MG63 (cell line): Measurements from ENCODE around the gene E2F2. TPM values are rescaled to one million over a fixed set of nuclear protein-coding genes. Genes with fewer than 3 reads are reported as not detected.
"Not testable (repeated sequence)": the region's sequence is repeated elsewhere in the genome, so short reads cannot be mapped to it uniquely, and the experiment has no call there.

Experiments used
- DNase-seq: peaks from one replicate; pipeline ENCODE4 v3.0.0-alpha.2; 2020
- H3K27me3 ChIP-seq: fragments of 250-450 bp; sonication (Bioruptor Pico); 2 replicates; pipeline ENCODE4 v1.5.1; 2020; ENCODE audit warnings: mild to moderate bottlenecking, moderate library complexity
- H3K36me3 ChIP-seq: fragments of 250-450 bp; sonication (Bioruptor Pico); 2 replicates; pipeline ENCODE4 v1.5.1; 2020; ENCODE audit warnings: mild to moderate bottlenecking, moderate library complexity
- H3K4me3 ChIP-seq: fragments of 250-450 bp; sonication (Bioruptor Pico); 2 replicates; pipeline ENCODE4 v1.5.1; 2020; ENCODE audit warnings: mild to moderate bottlenecking, moderate library complexity
- H3K9me3 ChIP-seq: fragments of 250-450 bp; sonication (Bioruptor Pico); 2 replicates; pipeline ENCODE4 v1.5.1; 2020; ENCODE audit warnings: mild to moderate bottlenecking, moderate library complexity
- total RNA-seq: library from RNA; depleted of rRNA; stranded (reverse); fragments of >200 nt; shearing (Covaris generic); gene quantifications from 2 replicates; pipeline ENCODE4 v1.2.3, GENCODE V29; 2014; ENCODE audit warnings: low replicate concordance

Gene E2F2
- total RNA-seq, 1 experiment from 2014 or later: 4.3 TPM

DNA sequence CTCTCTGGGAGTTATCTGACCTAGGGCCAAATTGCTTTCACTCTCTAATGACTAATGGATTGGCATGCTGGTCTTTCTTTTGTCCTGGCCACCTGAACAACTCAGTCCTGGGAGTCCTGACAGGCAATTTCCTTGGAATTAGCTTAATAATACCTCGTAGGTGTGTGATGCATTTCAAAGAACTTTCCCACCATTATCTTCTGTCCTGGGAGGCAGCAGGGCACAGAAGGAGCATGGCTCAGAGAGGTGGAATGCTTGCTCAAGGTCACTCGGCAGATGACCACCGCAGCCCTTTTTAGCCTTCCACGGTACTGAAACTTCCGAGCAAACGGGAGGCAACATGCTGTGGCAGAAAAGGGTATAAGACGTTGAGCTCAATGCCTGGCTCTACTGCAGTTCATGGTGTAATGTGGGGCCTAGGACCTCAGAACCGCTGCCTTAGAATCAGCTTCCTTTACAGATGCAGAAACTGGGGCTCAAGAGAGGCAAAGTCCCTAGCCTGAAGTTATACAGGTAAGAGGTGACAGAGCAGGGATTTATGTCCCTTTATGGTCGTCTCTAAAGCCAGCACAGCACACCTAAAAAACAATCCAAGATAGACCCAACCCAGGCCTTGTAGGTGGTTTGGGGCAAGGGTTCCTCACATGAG is 25.1 kb upstream of the E2F2 start:
- Histone ChIP-seq H3K36me3 (peaks cover 25% of the 10 kb centered on the region), H3K27me3 (no peaks in the 10 kb centered on the region), H3K4me3 (peak overlapping the region; percentile 81), H3K9me3 (no peaks in the 10 kb centered on the region)
- peak; percentile 67 for DNase-seq

DNA sequence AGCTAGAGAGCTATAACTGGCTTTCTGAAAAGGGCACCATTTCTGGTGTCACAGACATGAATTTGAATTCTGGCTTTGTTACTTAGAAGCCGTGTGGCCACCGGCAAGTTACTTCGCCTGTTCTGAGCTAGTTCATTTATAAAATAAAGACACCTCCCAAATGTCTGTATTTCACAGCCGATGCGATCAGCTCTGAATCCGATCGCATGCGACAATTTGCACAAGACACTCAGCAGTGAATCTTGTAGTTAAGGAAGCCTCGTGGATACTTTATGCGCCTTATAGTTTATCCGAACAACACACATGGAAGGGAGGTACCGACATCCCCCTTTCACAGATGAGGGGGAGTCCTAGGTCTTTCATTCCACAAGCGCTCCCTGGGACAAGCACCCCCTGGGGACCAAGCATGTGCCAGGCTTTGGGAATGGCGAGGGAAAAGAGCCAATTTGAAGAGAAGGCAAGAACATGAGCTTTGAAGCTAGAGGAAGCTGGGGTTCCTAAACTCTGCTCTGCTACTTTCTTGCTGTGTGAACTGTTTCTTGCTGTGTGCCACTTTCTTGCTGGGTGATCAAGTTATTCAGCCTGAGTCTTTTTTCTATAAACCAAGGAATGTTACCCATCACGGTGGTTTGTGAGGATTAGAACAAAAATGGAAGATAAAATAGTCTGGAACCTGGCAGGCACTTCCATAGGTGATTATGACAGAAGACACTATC is 24.4 kb upstream of the E2F2 start:
- Histone ChIP-seq H3K9me3 (no peaks in the 10 kb centered on the region), H3K36me3 (peaks cover 25% of the 10 kb centered on the region), H3K27me3 (no peaks in the 10 kb centered on the region), H3K4me3 (peak overlapping the region; percentile 19)
- DNase-seq: no peak

DNA sequence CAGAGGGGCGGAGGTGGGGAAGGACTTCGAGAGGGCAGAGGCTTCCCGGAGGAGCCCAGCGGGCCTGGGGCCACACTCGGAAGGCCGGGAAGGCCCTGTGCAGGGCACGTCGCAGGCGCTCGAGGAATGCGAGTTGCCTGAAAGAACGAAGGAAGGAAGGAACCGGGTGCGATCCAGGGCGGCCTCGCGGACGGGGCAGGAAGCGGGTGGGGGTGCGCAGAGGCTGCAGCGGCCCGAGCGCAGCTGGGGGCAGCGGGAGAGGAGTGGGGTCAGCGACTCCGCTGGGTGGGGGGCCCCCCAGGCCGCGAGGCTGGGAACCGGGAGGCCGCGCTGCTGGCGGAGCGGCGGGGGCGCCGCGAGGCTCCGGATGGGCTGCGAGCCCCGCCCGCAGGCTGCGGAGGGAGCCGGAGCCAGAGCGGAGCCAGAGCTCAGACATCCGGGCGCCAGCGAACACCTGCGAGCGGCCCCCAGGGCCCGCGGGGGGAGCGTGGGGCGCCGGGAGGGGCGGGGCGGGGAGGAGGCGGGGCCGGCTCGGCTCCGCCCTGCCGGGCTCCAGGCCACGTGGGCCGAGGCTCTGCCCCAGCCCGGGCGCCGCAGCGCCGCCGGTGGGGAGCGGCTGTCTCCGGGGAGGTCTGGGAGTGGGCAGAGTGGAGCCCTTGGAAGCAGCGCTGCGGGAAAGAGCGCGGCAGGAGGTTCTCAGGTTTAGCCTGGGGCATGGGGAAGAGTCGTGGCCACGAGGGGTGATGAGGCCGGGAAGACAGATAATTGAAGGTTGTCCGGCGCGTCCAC is 23.6 kb upstream of the E2F2 start:
- Histone ChIP-seq H3K4me3 (peak overlapping the region; percentile 31), H3K27me3 (no peaks in the 10 kb centered on the region), H3K36me3 (peaks cover 25% of the 10 kb centered on the region), H3K9me3 (no peaks in the 10 kb centered on the region)
- peak; percentile 93 for DNase-seq

DNA sequence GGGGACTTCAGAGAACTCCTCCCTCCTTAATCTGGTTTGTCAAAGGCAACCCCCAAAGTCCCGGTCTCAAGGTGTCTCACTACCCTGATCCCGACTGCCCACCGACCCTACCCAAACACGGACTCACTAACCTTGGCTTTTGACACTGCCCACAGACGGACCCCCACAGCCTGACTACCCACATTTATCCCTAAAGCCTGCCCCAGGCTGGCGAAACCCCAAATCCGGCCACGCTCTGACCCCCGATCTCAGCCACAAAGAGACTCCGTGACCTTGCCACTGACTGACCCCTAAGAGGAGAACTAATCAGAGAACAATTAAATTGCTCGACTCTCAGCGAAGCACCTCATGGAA is 23.1 kb upstream of the E2F2 start:
- no peak for DNase-seq
- Histone ChIP-seq H3K4me3 (peak overlapping the region; percentile 31), H3K9me3 (no peaks in the 10 kb centered on the region), H3K36me3 (peaks cover 23% of the 10 kb centered on the region), H3K27me3 (no peaks in the 10 kb centered on the region)

DNA sequence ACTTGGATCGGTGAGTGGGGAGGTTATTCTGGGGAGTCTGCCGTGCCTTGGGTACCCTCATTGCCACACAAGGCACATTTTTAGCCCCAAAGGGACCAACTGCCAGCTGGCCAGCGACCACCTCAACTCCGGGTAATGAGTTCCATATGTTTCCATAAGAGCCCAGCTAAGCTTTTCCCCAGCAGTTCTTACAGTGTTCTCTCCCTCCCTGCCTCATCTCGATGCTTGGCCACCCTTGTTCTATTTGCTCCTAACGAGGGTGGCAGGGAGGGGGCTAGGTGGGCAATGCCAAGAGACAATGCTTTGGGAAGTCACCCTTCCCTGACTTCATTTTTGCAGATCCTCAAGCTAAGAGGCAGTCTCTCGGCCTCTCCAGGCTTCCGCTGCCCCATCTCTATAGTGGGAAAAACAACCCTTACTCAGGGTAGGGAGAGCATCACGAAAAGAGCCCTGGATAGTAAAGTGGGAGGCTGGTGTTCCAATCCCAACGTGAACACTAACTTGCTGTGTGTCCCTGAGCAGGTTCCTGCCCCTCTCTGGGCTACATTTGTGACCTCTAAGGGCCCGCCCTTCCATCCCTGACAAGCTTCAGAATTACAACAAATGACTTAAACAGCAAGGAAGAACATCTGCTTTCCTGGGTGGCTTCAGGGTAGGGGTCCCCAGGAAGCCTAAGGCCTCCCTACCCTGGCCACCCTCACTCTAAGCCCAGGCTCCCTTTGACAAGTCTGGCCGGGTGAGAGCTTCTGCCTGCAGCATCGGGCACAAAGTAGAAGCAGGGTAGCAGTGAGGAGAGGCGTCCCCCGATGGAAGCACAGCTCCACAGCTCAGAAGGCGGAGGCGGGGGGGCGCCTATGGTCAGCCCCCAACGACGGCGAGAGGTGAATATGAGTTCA is 22.4 kb upstream of the E2F2 start:
- no peak for DNase-seq
- Histone ChIP-seq H3K36me3 (peaks cover 17% of the 10 kb centered on the region), H3K9me3 (no peaks in the 10 kb centered on the region), H3K4me3 (no peak overlapping the region), H3K27me3 (no peaks in the 10 kb centered on the region)

DNA sequence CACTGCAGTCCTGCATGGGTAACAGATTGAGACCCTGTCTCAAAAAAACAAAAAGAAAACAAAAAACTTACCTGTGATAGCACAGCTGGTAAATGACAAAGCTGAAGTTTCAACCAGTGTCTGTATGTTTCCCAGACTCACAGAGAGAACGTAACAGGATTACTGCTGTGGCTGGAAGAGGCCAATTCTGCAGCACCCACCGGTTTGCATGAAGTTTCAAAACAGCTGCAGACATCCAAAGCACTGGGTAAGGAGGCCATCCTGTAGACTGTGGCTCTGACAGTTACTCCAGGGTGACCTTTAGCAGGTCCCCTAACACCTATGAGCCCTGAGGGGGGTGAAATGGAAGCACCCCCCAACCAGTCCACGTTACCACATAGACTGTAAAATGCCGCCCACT is 20.8 kb upstream of the E2F2 start:
- no peak for DNase-seq
- H3K9me3 ChIP-seq: no peaks in the 10 kb centered on the region
- peaks cover under 1% of the 10 kb centered on the region for H3K36me3 ChIP-seq
- H3K4me3 ChIP-seq: no peak overlapping the region
- no peaks in the 10 kb centered on the region for H3K27me3 ChIP-seq

DNA sequence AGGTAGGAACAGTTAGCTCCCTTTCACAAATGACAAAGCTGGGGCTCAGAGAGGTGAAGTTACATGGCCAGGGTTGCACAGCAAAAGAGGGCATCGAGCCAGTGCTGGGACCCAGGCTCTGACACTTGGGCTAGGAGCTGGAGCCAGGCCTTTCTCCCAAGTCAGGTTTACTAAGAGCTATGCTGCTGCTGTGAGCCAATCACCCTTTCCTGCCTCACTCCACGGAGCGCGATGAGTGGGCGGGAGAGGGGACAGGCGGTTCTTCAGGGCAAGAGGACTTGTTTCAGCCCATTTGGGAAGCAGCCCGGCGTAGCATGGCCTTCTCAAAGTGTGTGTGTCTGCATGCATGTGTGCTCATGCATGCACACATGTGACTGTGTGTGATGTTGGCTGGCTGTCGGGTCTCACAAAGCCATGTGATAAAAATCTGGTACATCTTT is 17.7 kb upstream of the E2F2 start:
- DNase-seq: no peak
- Histone ChIP-seq H3K4me3 (no peak overlapping the region), H3K36me3 (no peaks in the 10 kb centered on the region), H3K9me3 (no peaks in the 10 kb centered on the region), H3K27me3 (no peaks in the 10 kb centered on the region)

DNA sequence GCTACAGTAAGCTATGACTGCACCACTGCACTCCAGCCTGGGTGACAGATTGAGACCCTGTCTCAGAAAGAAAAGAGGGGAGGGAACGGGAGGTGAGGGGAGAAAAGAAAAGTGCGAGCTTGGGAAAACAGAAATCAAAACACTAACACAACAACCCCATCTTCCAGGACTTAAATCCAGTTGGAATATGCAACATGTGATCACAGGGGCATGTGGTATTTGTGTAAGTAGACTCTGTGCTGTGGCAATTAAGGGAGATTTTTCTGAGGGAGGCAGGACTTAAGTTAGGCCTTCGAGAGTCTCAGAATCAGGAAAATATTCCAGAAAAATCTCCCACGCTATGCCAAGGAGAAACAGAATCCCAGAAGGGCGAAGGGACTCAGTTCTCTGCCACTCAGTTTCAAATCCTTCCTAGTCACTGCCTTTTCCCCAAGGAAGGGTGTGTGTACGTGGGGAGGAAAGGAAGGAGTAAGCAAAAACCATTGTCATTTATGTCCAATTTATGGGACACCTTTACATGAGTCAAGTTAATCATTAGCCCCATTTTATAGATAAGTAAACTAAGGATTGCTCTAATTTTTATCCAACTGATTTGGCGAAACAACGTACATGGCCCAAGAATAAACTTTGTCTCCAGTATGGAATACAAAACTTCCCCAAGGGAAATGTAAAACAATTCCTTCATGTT is 16.0 kb upstream of the E2F2 start:
- H3K36me3 ChIP-seq: no peaks in the 10 kb centered on the region
- no peaks in the 10 kb centered on the region for H3K9me3 ChIP-seq
- no peak for DNase-seq
- H3K27me3 ChIP-seq: no peaks in the 10 kb centered on the region
- no peak overlapping the region for H3K4me3 ChIP-seq

DNA sequence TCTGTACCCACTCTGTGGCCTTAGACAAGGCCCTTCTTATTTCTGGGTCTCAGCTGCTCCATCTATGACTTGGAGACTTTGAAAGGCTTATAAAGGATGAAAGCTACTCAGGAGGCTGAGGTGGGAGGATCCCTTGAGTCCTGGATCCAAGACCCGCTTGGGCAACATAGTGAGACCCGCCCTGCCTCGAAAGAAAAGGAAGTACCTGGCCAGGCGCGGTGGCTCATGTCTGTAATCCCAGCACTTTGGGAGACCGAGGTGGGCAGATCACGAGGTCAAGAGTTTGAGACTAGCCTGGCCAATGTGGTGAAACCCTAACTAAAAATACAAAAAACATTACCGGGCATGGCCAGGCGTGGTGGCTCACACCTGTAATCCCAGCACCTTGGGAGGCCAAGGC is 14.8 kb upstream of the E2F2 start:
- Histone ChIP-seq H3K4me3 (no peak overlapping the region), H3K36me3 (no peaks in the 10 kb centered on the region), H3K9me3 (no peaks in the 10 kb centered on the region), H3K27me3 (no peaks in the 10 kb centered on the region)
- DNase-seq: no peak

DNA sequence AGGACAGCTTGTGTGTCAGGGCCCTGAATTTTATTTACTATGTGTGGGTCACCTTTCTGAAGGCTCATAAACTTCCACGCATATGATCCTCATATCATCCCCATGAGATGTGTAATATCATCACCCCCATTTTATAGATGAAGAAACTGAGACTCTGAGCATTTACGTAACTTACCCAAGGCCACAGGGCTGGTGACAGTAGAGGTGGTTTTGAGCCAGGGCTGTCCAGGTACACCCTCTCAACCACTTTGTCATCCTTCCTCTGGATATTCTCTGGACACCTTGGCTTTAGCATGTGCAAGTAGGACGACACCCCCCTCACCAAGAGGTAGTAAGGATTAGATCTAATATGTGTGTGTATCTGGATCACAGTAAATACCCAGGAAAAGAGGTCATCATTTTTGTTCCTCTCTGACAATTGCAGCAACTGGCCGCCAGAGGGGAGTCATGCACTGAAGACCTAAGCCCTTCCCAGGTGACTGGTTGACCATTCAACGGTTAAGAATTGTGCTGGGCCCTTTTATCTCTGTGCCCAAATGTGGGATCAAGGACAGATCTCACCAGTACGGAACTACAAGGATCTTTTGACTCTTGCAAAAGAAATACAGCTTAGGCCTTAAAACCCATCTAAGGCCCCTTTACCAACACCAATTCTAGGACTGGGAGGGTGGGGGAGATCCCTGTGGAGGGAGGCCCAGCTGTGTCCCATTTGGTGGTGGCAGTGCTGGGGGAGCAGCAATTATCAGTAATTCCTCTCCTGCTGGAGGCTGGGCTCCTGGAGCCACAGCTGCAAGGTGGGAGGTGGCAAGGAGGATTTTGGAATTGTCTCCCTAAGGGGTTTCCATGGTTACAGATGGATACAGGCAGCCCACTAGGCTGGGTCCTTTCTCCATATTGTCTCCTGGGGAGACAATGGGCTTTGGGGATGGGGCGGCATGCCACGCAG is 13.7 kb upstream of the E2F2 start:
- Histone ChIP-seq H3K36me3 (no peaks in the 10 kb centered on the region), H3K27me3 (no peaks in the 10 kb centered on the region), H3K4me3 (no peak overlapping the region), H3K9me3 (no peaks in the 10 kb centered on the region)
- peak; percentile 59 for DNase-seq

DNA sequence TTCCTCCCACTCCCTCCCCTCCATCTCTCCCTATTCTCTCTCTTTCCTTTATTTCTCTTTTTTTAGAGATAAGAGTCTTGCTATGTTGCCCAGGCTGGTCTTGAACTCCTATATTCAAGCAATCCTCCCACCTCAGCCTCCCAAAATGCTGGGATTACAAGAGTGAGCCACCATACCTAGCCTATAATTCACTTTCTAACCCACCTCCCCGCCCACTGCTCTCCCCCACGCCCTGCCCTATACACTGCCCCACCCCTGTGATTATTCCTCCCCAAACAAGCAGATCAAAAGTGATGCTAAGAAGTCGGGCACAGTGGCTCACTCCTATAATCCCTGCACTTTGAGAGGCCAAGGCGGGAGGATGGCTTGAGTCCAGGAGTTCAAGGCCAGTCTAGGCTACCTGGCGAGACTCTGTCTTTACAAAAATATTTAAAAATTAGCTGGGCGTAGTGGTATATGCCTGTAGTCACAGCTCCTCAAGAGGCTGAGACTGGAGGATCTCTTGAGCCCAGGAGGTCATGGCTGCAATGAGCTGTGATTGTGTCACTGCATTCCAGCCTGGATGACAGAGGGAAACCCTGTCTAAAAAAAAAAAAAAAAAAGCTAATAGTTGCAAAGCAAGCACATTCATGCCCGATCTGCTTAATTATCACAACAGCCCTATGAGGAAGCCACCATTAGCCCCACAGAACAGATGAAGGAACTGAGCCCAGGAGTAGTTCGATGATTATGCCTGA is 12.8 kb upstream of the E2F2 start:
- Histone ChIP-seq H3K36me3 (no peaks in the 10 kb centered on the region), H3K27me3 (no peaks in the 10 kb centered on the region), H3K4me3 (no peak overlapping the region), H3K9me3 (no peaks in the 10 kb centered on the region)
- no peak for DNase-seq

DNA sequence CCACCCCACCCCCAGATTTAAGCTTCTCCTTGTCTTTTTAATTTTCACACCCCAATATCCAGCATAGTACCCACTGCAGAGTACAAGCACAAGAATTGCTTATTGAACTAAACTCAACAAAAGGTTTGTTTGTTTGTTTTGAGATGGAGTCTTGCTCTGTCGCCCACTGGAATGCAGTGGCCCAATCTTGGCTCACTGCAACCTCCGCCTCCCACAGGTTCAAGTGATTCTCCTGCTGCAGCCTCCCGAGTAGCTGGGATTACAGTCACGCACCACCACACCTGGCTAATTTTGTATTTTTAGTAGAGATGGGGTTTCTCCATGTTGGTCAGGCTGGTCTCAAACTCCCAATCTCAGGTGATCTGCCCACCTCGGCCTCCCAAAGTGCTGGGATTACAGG is 11.9 kb upstream of the E2F2 start:
- not testable (repeated sequence) for H3K4me3 ChIP-seq, H3K9me3 ChIP-seq, H3K27me3 ChIP-seq, DNase-seq, H3K36me3 ChIP-seq

DNA sequence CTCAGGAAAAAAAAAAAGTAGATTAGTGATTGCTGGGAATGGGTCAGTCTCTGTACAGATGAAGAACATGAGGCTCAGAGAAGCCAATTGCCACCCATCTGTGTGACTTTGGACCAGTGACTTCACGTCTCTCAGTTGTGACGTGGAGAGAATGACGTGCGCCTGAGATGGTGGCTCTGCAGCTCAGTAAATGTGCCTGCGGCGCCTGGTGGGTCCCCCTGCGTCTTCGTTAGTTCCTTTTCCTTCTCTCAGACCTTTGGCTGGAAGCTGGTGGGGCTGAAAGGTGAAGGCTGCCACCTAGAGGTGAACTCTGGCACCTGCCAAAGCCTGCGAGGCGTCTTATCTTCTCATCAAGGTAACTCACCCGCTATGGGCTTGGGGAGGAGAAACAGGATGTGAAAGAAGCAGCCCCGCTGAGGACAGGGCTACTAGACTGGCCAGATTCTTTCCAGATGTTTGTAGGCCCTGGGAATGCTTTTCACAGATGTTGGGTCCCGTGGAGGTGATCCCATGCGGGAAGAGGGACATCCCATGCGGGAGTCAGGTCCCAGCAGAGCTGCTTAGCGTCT is 8.7 kb upstream of the E2F2 start:
- Histone ChIP-seq H3K4me3 (no peak overlapping the region), H3K36me3 (no peaks in the 10 kb centered on the region), H3K27me3 (no peaks in the 10 kb centered on the region), H3K9me3 (no peaks in the 10 kb centered on the region)
- peak; percentile 82 for DNase-seq

DNA sequence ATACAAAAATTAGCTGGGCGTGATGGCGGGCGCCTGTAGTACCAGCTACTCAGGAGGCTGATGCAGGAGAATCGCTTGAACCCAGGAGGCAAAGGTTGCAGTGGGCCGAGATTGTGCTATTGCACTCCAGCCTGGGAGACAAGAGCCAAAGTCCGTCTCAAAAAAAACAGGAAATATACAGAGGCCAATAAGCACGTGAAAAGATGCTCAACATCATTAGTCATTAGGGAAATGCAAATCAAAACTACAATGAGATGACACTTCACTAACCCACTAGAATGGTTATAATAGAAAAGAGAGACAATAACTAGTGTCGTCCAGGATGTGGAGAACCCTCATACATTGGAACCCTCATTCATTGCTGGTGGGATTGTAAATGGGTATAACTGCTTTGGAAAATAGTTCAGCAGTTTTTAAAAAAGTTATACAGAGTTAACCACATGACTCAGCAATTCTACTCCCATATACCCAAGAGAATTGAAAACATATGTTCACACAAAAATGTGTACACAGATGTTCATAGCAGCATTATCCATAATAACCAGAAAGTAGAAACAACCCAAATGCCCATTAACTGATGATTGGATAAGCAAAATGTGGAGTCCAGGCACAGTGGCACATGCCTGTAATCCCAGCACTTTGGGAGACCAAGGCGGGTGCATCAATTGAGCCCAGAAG is 6.4 kb upstream of the E2F2 start:
- H3K9me3 ChIP-seq: no peaks in the 10 kb centered on the region
- H3K36me3 ChIP-seq: no peaks in the 10 kb centered on the region
- no peak for DNase-seq
- H3K4me3 ChIP-seq: no peak overlapping the region
- no peaks in the 10 kb centered on the region for H3K27me3 ChIP-seq
